22Rv1 (cell line): Measurements from ENCODE around the gene KRT40.

ENCODE experiments used
- CTCF ChIP-seq: fragments of 450-650 bp; IDR thresholded peaks from 2 replicates; pipeline ENCODE4 v1.5.1; 2017; ENCODE audit warnings: mild to moderate bottlenecking
- ZFX ChIP-seq: fragments of 450-650 bp; IDR thresholded peaks from 2 replicates; pipeline ENCODE4 v1.6.1; 2017; ENCODE audit warnings: antibody characterized with exemption, borderline replicate concordance

- TF ChIP-seq CTCF, result no peak
- no peak for TF ChIP-seq ZFX
These were observed 45.1 kb downstream of the KRT40 start for GRCh38 chr17:40938981-40939380.
